A549 (cell line): Measurements from ENCODE around the gene ULK2.
A peak's percentile ranks its signal among the peaks of the same experiment; 100 is the strongest.

Experiments
- CHD4 ChIP-seq: fragments of 200-600 bp; sonication (generic); IDR thresholded peaks from 2 replicates; pipeline ENCODE4 v1.6.1; 2016; ENCODE audit warnings: antibody characterized with exemption, mild to moderate bottlenecking, borderline replicate concordance
- CTCF ChIP-seq: fragments of >200 bp; sonication (Bioruptor Twin); formaldehyde crosslinking; IDR thresholded peaks from 3 replicates; pipeline ENCODE4 v1.5.1; 2016
- EP300 ChIP-seq, 2 experiments: fragments of >200 bp; sonication (Bioruptor Twin); formaldehyde crosslinking; IDR thresholded peaks; 2 replicates in 1 of 2; 3 replicates in 1 of 2; pipeline ENCODE4 v1.6.1; 2016 to 2017
- KDM1A ChIP-seq: fragments of 200-600 bp; sonication (generic); IDR thresholded peaks from 2 replicates; pipeline ENCODE4 v1.6.1; 2016; ENCODE audit warnings: low read depth, mild to moderate bottlenecking
- MAFK ChIP-seq: fragments of 450-650 bp; IDR thresholded peaks from 2 replicates; pipeline ENCODE4 v1.6.1; 2014; ENCODE audit not compliant: partially characterized antibody
- NPAS2 ChIP-seq: fragments of 250-450 bp; sonication (Bioruptor Pico); IDR thresholded peaks from 2 replicates; pipeline ENCODE4 v1.8.0; 2022; ENCODE audit warnings: mild to moderate bottlenecking, moderate library complexity, borderline replicate concordance

- no peak for TF ChIP-seq KDM1A
- TF ChIP-seq NPAS2 (CRISPR knock-in tag), result no peak
- peak; percentile 34; the same call in 2 of the 3 replicates for TF ChIP-seq CTCF
- no peak for TF ChIP-seq EP300 (IDR thresholded peaks at IDR 0.05)
- no peak for TF ChIP-seq CHD4
- no peak for TF ChIP-seq MAFK
Observed at GRCh38 chr17:19867079-19867328, 732 bp downstream of the ULK2 start.
